Measurements from ENCODE around the gene TP53BP1. TPM values are rescaled to one million over a fixed set of nuclear protein-coding genes. Genes with fewer than 3 reads are reported as not detected.

Gene TP53BP1
- total and polyA plus RNA-seq, 2 of the 13 experiments (the other 11 are each of a cell fraction or from before 2014, with no cell fraction given), result 17.1 to 17.4 TPM

GRCh38 chr15:43370975-43371974 lies 121.7 kb downstream of the TP53BP1 start, which contains the start of the genes TUBGCP4 and ZSCAN29 (continued):
- TF ChIP-seq SIX1 (CRISPR knock-in tag; IDR thresholded peaks at IDR 0.05; ENCODE audit: borderline replicate concordance) (no peak), GFI1 (CRISPR knock-in tag; IDR thresholded peaks at IDR 0.05; ENCODE audit: borderline replicate concordance) (0 out of 2 replicates have a peak, but pooled peaks have one; percentile 40), ZNF749 (CRISPR knock-in tag; IDR thresholded peaks at IDR 0.05; ENCODE audit: borderline replicate concordance) (no peak; the same call in 1 of the 2 replicates), ZBTB40 (IDR thresholded peaks at IDR 0.05) (0 out of 2 replicates have a peak, but pooled peaks have one; percentile 21), ZBTB40 (CRISPR knock-in tag; IDR thresholded peaks at IDR 0.05) (no peak; the same call in none of the 2 replicates), SIX4 (CRISPR knock-in tag; IDR thresholded peaks at IDR 0.05) (no peak), BCL3 (CRISPR knock-in tag; IDR thresholded peaks at IDR 0.05) (peak; percentile 74), TSC22D2 (CRISPR knock-in tag; IDR thresholded peaks at IDR 0.05; ENCODE audit: borderline replicate concordance) (no peak), ZNF691 (CRISPR knock-in tag; IDR thresholded peaks at IDR 0.05; ENCODE audit: borderline replicate concordance, low read depth) (peak; percentile 48; the same call in 1 of the 2 replicates), NFE2L1 (CRISPR knock-in tag; IDR thresholded peaks at IDR 0.05; ENCODE audit: borderline replicate concordance) (no peak), IRX3 (CRISPR knock-in tag; IDR thresholded peaks at IDR 0.05; ENCODE audit: borderline replicate concordance, low read depth) (no peak), ZFAT (CRISPR knock-in tag; conservative IDR thresholded peaks at IDR 0.05) (0 out of 2 replicates have a peak, but pooled peaks have one; percentile 11), GTF2F1 (IDR thresholded peaks at IDR 0.05; ENCODE audit: low read length) (no peak), TFDP2 (CRISPR knock-in tag; IDR thresholded peaks at IDR 0.05) (peak; percentile 60), ARNTL (CRISPR knock-in tag; IDR thresholded peaks at IDR 0.05) (no peak; the same call in 1 of the 2 replicates)

All from HepG2 (cell line).